Thyroid gland (tissue), 4 donors: ENCODE results near the gene SH3RF1. TPM values are rescaled to one million over a fixed set of nuclear protein-coding genes. Genes with fewer than 3 reads are reported as not detected.

ENCODE experiments used
- DNase-seq, 2 donors: peaks; one replicate each; pipeline ENCODE4 v3.0.0-alpha.2; 2019
- H3K27ac ChIP-seq, 3 donors: fragments of 200-600 bp; sonication (generic); 1 replicate in 2 of 3; 2 replicates in 1 of 3; pipeline ENCODE4 v1.5.1; 2016 to 2019; ENCODE audit warnings: mild to moderate bottlenecking in 1 of 3, moderate library complexity in 1 of 3
- H3K27me3 ChIP-seq: fragments of 200-600 bp; sonication (generic); one replicate; pipeline ENCODE4 v1.5.1; 2019
- H3K36me3 ChIP-seq, 2 donors: fragments of 200-600 bp; sonication (generic); one replicate each; pipeline ENCODE4 v1.5.1; 2016 to 2019
- H3K4me1 ChIP-seq, 2 donors: fragments of 200-600 bp; sonication (generic); one replicate each; pipeline ENCODE4 v1.5.1; 2017 to 2019
- H3K4me3 ChIP-seq, 3 donors: fragments of 200-600 bp; sonication (generic); replicated peaks in 1 of 3; 1 replicate in 2 of 3; 2 replicates in 1 of 3; pipeline ENCODE4 v1.5.1; 2016; ENCODE audit warnings: mild to moderate bottlenecking in 1 of 3
- H3K9me3 ChIP-seq: fragments of 200-600 bp; sonication (generic); one replicate; pipeline ENCODE4 v1.5.1; 2017
- POLR2A ChIP-seq, 2 donors: fragments of 450-650 bp; IDR thresholded peaks; one replicate each; pipeline ENCODE4 v1.6.1; 2017; ENCODE audit warnings: antibody characterized with exemption in 2 of 2, mild to moderate bottlenecking in 2 of 2, moderate library complexity in 1 of 2
- WGBS, 2 donors: methylation state at CpG; one replicate each; pipeline ENCODE4 v1.1.5; 2017; 5-methylcytosine and 5-hydroxymethylcytosine counted together
- intact Hi-C: fragments of 100-400 bp; cut with DNase I; formaldehyde crosslinking; loops from one replicate; pipeline ENCODE4 v1.15.1; 2023
- total RNA-seq, 4 donors: library from RNA; depleted of rRNA; stranded (reverse); fragments of >200 nt; gene quantifications; one replicate each; pipeline ENCODE4 v1.2.3, GENCODE V29; 2016
- TF ChIP-seq, protein P1 (sequence below), 6 experiments: fragments of 200-600 bp in 3 of 6; fragments of 450-650 bp in 3 of 6; sonication (generic) in 3 of 6; IDR thresholded peaks; one replicate each; pipeline ENCODE4 v1.5.1; 2016 to 2019; ENCODE audit warnings: antibody characterized with exemption in 6 of 6, mild to moderate bottlenecking in 2 of 6, inconsistent platforms in 1 of 6, moderate library complexity in 1 of 6

SH3RF1 gene
- total RNA-seq, 4 donors from 2014 or later: 29.0 to 41.7 (median 32.5) TPM

- intact Hi-C loops: no loop called here
- 14 to 22% methylated on average over 6 of the region's 6 CpGs for WGBS, 2 donors
- Histone ChIP-seq H3K36me3 (no peaks in the 10 kb centered on the region), H3K4me1 (peaks cover 59 to 72% of the 10 kb centered on the region in 2 donors), H3K27ac (peak overlapping the region; percentile 88 to 97 (median 90)), H3K9me3 (no peaks in the 10 kb centered on the region), H3K4me3 (no peak overlapping the region), H3K27me3 (no peaks in the 10 kb centered on the region)
- TF ChIP-seq POLR2A (IDR thresholded peaks at IDR 0.05): peak in 1 of 2 donors; percentile 26
- TF ChIP-seq, protein P1, sequence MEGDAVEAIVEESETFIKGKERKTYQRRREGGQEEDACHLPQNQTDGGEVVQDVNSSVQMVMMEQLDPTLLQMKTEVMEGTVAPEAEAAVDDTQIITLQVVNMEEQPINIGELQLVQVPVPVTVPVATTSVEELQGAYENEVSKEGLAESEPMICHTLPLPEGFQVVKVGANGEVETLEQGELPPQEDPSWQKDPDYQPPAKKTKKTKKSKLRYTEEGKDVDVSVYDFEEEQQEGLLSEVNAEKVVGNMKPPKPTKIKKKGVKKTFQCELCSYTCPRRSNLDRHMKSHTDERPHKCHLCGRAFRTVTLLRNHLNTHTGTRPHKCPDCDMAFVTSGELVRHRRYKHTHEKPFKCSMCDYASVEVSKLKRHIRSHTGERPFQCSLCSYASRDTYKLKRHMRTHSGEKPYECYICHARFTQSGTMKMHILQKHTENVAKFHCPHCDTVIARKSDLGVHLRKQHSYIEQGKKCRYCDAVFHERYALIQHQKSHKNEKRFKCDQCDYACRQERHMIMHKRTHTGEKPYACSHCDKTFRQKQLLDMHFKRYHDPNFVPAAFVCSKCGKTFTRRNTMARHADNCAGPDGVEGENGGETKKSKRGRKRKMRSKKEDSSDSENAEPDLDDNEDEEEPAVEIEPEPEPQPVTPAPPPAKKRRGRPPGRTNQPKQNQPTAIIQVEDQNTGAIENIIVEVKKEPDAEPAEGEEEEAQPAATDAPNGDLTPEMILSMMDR (IDR thresholded peaks at IDR 0.05): no peak
- peak; percentile 84 to 90 for DNase-seq
These were observed 33.7 kb downstream of the SH3RF1 start for GRCh38 chr4:169236873-169237626.

- Histone ChIP-seq H3K4me1 (peaks cover 59 to 65% of the 10 kb centered on the region in 2 donors), H3K27ac (peak overlapping the region; percentile 88 to 97 (median 90)), H3K27me3 (no peaks in the 10 kb centered on the region), H3K9me3 (no peaks in the 10 kb centered on the region), H3K36me3 (no peaks in the 10 kb centered on the region), H3K4me3 (no peak overlapping the region)
- 90% methylated on average over 6 of the region's 6 CpGs for WGBS, 2 donors
- TF ChIP-seq POLR2A (IDR thresholded peaks at IDR 0.05): no peak
- TF ChIP-seq, protein P1 (IDR thresholded peaks at IDR 0.05): no peak
- intact Hi-C loops: no loop called here
- no peak for DNase-seq
These were observed 34.7 kb downstream of the SH3RF1 start for GRCh38 chr4:169236078-169236477.

DNA sequence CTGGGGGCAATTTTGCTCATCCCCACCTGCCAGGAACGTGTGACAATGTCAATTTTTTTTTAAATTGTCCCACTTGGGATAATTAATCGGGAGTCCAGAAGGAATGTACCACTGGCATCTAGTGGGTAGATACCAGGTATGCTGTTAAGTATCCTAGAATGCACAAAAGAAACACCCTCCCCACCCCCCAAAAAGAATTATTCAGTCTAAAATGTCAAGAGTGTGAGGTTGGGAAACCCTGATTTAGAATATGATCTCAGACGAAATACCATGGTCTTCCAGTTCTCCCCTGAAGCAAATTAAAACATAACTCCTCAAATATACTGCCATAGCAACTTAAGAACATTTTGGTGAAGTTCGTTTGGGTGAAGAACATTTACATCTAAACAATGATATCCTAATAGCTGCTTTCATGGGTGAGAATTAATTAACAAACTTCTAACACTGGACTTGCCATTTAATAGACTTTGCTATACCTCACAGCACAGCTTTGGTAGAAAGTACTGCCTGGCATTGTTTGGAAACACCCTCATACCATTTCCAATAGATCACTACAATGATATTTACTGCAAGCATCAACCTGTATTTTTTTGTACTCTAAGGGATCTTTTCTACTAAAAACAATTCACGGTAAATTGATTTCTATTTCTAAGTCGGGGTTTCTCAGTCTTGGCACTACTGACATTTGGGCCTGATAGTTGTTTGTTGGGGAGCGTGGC, 36.5 kb downstream of the SH3RF1 start:
- no peaks in the 10 kb centered on the region for H3K9me3 ChIP-seq
- H3K27ac ChIP-seq: peak overlapping the region; percentile 29 to 97 (median 90)
- H3K4me1 ChIP-seq: peaks cover 49 to 60% of the 10 kb centered on the region in 2 donors
- H3K27me3 ChIP-seq: no peaks in the 10 kb centered on the region
- DNase-seq: no peak
- intact Hi-C loops: no loop called here
- WGBS, 2 donors: 50 to 51% methylated on average over 7 of the region's 7 CpGs
- no peaks in the 10 kb centered on the region for H3K36me3 ChIP-seq
- TF ChIP-seq POLR2A (IDR thresholded peaks at IDR 0.05): no peak
- no peak overlapping the region for H3K4me3 ChIP-seq

GRCh38 chr4:169233691-169234090, 37.1 kb downstream of the SH3RF1 start:
- no peaks in the 10 kb centered on the region for H3K27me3 ChIP-seq
- DNase-seq: no peak
- peak overlapping the region; percentile 13 to 97 (median 90) for H3K27ac ChIP-seq
- no peaks in the 10 kb centered on the region for H3K9me3 ChIP-seq
- no peak for TF ChIP-seq POLR2A (IDR thresholded peaks at IDR 0.05)
- TF ChIP-seq, protein P1 (IDR thresholded peaks at IDR 0.05): no peak
- WGBS, 2 donors: 86 to 87% methylated on average over 4 of the region's 4 CpGs
- peaks cover 44 to 60% of the 10 kb centered on the region in 2 donors for H3K4me1 ChIP-seq
- H3K36me3 ChIP-seq: no peaks in the 10 kb centered on the region
- no peak overlapping the region for H3K4me3 ChIP-seq
- intact Hi-C loops: no loop called here

DNA sequence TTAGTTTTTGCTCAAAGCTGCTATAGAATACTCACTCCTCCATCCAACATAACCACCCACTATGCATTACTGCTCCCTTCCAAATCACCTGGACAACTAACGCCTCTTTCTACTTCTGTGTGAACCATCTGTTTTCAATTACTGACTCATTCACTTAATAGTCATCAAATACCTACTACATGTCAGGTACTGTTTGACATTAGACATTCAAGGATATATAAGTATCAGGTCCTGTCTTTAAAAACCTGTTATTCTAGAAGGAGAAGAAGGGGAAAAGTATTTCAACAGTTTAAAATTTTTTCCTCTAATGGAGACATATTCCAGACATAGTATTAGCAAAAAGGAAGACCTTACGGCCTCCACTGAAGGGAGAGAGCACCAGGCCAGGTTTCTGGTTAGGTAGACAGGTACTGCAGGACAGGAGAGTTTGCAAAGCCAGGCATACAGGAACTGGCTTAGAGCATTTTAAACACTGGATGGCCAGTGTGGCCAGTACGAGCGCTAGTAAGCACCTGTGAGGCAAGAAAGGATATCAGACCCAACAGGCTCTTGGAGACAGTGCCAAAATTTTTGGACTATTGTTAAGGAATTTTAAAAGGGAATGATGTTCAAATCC, 39.0 kb downstream of the SH3RF1 start:
- Histone ChIP-seq H3K4me1 (peaks cover 33 to 41% of the 10 kb centered on the region in 2 donors), H3K27me3 (no peaks in the 10 kb centered on the region), H3K27ac (peak overlapping the region in 2 of 3 donors; percentile 7 to 37), H3K9me3 (no peaks in the 10 kb centered on the region), H3K4me3 (no peak overlapping the region), H3K36me3 (no peaks in the 10 kb centered on the region)
- WGBS, 2 donors: 86 to 95% methylated on average over 4 of the region's 4 CpGs
- no peak for TF ChIP-seq POLR2A (IDR thresholded peaks at IDR 0.05)
- TF ChIP-seq, protein P1 (IDR thresholded peaks at IDR 0.05): no peak
- no peak for DNase-seq
- intact Hi-C loops: no loop called here
